GM03348 (cell line): Measurements from ENCODE around the gene MAL.
A peak's percentile ranks its signal among the peaks of the same experiment; 100 is the strongest.
"Not testable (repeated sequence)": the region's sequence is repeated elsewhere in the genome, so short reads cannot be mapped to it uniquely, and the experiment has no call there.

Experiments used
- DNase-seq: peaks from one replicate; pipeline ENCODE4 v3.0.0; 2012; ENCODE audit warnings: low spot score

The MAL gene

DNA sequence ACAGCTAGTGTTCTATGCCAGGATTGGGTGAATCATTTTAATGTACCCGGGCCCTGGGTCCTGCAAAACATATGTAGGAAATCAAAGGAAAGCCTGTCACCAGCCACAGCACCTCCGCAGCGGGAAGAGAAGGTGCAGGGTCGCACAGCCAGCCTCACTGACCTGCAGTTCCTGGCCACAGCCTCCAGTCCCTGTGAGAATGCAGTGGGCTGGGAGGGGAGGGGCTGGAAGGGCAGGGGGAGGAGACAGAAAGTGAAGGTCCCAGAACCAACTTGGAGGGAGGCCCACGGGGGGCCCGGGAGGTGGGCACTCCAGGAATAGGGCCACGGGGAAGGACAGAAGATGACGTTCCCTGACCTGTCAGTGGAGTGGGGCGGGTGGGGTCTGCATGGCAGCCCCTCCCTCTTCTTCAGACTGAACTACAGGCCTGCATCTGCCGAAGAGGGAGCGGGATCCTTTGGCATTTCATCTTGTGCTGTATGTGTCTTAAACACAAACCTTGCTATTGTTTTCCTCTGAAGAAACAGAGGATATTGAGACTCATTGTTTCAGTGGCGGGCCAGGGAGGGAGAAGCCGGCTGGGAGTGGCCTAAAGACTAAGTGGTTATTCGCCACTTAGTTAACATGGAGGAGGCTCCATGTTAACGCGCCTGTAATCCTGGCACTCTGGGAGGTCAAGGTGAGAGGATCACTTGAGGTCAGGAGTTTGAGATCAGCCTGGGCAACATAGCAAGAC, 7.5 kb downstream of the MAL start:
- no peak for DNase-seq

DNA sequence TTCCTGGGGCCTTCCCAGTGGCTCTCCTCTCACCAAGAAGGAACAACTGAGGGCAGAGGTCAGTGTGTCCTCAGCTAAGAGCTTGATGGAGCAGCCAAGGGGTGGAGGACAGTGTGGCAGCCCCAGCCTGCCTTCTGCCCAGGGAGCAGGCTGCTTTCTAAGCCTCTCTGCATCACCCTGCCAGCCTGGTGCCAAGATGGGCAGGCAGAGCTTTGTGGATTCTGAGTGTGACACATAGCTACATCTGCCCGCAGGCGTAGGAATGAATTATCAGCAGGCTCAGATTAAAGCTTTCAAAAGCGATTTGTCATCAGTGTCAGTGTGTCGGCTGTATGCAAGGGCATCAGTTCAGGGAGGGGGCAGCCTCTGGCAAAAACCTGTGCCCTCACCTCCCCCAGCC, 8.7 kb downstream of the MAL start:
- no peak for DNase-seq

DNA sequence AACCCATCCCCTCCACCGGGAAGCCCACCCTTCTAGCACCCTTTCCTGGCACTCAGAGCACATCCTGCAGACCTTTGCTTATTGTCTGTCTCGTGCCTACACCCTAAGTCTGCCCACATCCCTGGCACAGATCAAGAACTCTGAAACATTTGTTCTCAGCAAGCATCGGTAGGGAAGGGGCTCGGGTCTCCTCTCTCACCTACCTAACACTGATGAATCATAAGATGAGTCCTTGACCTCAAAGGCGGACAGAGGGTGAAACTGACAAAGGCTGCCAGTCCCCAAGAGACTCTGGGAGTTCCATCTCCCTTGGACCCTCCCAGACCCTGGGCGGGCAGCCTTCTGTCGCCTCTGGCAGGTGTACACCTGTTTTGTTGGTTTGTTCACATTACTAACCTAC, 9.3 kb downstream of the MAL start:
- DNase-seq: no peak

DNA sequence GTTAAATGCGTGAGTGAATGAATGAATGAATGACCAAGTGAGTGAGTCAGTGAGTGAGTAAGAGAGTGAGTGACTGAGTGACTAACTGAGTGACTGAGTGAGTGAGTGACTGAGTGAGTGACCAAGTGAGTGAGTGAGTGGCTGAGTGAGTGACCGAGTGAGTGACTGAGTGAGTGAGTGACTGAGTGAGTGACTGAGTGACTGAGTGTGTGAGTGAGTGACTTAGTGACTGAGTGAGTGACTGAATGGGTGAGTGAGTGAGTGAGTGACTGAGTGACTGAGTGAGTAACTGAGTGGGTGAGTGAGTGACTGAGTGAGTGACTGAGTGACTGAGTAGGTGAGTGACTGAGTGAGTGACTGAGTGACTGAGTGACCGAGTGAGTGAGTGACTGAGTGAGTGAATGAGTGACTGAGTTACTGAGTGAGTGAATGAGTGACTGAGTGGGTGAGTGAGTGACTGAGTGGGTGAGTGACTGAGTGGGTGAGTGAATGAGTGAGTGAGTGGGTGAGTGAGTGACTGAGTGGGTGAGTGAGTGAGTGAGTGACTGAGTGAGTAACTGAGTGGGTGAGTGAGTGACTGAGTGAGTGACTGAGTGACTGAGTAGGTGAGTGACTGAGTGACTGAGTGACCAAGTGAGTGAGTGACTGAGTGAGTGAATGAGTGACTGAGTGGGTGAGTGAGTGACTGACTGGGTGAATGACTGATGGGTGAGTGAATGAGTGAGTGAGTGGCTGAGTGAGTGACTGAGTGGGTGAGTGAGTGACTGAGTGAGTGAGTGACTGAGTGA, 11.3 kb downstream of the MAL start:
- DNase-seq: no peak

DNA sequence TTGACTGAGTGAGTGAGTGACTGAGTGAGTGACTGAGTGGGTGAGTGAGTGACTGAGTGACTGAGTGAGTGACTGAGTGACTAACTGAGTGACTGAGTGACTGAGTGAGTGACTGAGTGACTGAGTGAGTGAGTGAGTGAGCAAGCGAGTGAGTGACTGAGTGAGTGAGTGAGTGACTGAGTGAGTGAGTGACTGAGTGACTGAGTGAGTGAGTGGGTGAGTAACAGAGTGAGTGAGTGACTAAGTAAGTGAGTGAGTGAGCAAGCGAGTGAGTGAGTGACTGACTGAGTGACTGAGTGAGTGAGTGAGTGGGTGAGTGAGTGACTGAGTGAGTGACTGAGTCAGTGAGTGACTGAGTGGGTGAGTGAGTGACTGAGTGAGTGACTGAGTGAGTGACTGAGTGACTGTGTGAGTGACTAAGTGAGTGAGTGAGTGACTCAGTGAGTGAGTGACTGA, 11.9 kb downstream of the MAL start:
- no peak for DNase-seq

DNA sequence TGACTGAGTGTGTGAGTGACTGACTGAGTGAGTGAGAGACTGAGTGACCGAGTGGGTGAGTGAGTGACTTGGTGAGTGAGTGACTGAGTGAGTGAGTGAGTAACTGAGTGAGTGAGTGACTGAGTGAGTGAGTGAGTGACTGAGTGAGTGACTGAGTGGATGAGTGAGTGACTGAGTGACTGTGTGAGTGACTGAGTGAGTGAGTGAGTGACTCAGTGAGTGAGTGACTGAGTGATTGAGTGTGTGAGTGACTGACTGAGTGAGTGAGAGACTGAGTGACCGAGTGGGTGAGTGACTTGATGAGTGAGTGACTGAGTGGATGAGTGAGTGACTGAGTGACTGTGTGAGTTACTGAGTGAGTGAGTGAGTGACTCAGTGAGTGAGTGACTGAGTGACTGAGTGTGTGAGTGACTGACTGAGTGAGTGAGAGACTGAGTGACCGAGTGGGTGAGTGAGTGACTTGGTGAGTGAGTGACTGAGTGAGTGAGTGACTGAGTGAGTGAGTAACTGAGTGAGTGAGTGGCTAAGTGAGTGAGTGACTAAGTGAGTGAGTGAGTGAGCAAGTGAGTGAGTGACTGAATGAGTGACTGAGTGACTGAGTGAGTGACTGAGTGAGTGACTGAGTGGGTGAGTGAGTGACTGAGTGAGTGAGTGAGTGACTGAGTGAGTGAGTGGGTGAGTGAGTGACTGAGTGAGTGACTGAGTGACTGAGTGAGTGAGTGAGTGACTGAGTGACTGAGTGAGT, 12.5 kb downstream of the MAL start:
- not testable (repeated sequence) for DNase-seq

DNA sequence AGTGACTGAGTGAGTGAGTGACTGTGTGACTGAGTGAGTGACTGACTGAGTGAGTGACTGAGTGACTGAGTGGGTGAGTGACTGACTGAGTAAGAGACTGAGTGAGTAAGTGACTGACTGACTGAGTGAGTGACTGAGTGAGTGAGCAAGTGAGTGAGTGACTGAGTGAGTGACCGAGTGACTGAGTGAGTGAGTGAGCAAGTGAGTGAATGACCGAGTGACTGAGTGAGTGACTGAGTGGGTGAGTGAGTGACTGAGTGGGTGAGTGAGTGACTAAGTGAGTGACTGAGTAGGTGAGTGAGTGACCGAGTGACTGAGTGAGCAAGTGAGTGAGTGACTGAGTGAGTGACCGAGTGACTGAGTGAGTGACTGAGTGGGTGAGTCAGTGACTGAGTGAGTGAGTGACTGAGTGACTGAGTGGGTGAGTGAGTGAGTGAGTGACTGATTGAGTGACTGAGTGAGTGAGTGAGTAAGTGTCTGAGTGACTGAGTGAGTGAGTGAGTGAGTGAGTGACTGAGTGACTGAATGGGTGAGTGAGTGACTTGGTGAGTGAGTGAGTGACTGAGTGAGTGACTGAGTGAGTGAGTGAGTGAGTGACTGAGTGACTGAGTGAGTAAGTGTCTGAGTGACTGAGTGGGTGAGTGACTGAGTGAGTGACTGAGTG, 13.3 kb downstream of the MAL start:
- DNase-seq: no peak

DNA sequence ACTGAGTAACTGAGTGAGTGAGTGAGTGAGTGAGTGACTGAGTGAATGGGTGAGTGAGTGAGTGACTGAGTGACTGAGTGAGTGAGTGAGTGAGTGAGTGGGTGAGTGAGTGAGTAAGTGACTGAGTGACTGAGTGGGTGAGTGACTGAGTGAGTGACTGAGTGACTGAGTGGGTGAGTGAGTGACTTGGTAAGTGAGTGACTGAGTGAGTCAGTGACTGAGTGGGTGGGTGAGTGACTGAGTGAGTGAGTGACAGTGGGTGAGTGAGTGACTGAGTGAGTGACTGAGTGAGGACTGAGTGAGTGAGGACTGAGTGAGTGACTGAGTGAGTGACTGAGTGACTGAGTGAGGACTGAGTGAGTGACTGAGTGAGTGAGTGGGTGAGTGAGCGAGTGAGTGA, 13.9 kb downstream of the MAL start:
- DNase-seq: no peak

DNA sequence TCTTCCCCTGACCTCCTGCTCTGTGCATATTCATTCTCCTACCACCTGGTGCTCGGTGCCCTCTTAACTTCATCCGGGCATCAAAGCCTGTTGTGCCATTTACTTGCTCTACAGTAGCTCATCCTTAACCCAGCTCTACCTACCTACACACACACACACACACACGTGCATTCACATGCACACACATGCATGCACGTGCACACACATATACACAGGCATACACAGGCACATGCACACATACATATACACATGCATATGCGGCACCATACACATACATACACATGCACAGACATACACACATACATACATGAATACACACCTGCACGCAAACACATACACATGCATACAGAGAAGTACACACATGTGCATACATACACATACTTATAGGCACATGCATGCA, 14.5 kb downstream of the MAL start:
- DNase-seq: no peak

DNA sequence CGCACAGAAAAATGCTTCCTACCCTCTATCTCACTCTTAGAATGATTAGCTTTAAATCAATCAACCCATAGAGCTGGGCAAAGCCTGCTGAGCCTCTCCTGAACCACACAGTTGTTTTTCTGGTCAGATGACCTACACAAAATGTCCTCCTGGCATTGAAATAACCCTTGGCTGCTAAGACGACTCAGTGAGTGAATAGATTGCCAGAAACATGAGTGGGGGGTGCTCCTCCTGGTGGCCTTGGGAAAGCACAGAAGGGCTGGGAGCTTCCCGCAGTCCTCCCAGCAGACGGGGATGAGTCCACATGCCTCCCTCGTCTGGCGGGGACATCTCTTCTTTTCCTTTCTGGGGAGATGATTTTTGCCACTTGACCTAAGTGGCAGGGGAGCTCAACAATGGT, 14.9 kb downstream of the MAL start:
- no peak for DNase-seq

DNA sequence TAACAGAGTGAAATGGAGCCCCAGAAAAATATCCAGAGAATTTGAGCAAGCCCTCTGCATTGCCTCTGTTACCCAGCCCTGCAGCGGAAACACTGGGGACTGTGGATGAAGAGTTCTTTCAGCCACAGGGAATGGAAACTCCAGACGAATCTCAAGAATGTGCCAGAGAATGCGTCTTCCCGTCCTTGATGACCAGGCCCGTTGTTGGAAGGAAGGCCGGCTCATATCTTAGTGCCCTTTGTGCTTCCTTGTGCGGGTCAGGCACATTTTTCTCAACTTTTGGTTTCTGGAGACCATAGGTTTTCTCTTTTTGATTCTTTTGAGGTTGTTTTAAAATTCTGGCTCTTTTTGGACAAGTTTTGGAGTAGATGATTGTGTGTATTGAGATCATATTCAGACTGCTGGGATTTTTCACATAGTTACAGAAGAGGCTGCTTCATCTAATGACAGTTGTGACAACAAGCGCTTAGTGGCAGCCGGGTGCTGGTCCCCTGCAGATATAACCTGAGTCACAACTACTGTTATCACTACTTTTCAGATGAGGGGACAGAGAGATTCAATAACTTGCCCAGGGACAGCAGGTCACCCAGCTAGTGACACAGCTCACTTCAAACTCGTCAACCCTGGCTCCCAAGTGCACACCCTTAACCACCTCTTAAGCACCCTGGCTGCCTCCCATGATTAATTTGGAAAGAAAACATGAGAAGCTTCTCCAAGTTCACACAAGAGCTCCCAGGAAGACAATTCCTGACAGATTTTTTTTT, 15.7 kb downstream of the MAL start:
- DNase-seq: no peak

DNA sequence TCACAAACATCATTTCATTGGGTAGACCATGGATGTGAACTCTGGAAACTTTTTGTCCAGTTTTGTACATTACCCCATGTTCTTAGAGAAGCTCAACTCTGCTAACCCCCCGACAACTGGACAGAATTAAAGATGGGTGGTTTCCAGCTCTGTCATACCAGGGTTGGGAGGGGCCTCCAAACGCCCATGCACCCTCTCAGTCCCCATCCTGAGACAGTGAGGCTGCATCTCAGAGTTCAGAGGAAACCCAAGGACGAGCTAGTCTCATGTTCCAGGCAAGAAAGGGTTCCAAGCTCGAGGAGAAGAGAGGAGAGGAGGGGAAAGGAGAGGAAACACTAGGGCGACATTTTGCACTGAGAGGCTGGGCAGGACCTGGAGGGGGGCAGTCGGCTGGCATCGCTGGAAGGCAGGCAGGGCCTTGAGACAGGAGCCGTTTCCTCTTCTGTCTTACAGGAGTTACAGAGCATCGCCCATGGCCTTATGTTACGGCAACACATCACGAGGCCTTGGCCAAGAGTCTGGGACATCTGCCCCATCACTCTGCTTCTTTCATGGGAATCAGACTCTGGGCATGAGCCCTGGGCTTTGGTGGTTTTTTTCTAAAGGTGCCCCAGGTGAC, 16.4 kb downstream of the MAL start:
- DNase-seq: no peak

DNA sequence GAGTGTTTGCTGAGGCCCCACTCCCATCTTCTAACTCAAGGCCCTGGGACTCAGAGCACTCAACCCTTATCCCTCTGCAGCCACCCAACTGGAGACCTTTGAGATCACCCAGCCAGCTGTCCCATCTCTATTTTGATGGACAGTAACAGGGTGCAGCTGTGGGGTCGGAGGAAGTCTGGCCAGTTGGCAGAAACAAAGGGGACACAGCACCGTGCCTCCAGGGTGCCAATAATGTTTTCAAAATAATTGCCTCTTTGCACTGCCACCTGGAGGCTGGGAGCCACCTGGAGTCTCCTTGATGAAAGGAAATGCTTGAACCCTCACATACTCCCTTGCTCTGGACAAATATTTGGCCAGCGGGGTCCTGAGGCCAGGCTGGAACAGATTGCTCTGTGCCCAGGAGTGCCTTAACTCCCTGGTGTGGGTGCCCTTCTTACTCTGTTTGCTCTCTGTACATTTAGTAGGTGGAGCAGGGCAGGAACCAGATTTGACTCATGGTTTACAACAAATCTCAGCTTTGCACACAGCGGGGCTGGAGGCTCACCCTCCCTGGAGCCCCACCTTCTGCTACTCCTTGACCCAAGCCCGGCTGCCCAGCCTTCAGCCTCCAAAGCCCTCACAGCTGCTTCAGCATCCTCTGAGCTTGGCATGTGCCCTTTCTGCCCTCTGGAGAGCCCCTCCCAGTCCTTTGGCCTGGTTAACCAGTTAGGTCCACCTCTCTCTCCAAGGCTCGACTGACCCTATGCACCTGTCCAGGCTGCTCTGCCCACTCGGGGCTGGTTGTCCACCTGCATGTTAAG, 17.2 kb downstream of the MAL start:
- DNase-seq: no peak

DNA sequence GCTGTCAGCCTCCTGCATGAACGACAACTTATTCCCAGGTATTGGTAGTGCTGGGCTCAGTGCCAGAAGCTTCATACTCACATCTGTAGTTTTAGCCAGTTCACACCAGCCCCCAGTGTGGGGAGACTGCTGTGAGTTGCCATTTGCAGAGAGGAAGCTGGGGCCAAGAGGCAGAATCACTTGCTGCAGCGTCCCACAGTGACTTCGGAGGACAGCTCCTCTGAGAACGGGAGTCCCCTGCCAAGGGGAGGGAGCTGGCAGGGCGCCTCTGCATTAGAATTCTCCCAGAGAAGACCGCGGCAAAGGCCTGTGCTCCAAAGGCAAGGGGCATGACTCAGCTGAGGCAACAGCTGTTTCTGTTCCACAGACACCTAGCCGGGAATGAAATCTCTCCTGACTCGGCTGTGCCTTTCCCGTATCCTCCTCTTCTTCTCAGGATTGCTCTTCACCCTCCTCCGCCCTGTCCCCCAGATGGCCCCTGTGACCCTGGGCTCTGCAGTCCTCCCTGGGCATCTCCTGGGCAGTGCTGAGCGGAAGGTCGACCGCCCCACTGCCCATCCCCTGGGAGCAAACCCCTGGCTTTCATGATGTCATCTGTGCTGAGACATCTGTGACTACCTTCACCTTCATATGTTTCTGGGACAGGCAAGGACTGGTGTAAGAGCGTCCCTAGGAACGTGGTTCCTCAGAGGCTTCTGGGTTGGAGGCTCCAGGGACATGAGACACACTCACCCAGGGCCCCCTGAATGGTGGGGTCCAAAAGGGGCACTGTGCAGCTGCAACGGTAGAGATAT, 18.0 kb downstream of the MAL start:
- peak; percentile 87 for DNase-seq

DNA sequence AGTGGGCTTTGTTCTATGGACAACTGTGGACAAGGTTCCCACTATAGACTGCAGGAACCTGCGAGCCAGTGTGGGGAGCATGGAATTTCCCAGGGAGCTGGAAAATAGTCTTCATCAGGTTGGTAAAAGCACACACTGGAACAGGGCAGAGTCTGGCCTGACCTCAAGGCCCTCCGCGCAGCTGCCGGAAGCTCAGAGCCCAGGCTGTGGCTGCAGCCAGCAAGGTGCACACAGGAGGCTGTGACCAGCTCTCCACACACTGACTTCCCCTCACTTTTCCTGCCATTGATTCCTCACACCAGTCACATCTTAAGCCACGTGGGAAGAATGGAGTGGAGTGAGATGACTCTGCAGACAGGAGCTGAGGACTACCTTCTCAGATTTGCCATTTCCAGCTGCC, 19.1 kb downstream of the MAL start:
- DNase-seq: no peak

DNA sequence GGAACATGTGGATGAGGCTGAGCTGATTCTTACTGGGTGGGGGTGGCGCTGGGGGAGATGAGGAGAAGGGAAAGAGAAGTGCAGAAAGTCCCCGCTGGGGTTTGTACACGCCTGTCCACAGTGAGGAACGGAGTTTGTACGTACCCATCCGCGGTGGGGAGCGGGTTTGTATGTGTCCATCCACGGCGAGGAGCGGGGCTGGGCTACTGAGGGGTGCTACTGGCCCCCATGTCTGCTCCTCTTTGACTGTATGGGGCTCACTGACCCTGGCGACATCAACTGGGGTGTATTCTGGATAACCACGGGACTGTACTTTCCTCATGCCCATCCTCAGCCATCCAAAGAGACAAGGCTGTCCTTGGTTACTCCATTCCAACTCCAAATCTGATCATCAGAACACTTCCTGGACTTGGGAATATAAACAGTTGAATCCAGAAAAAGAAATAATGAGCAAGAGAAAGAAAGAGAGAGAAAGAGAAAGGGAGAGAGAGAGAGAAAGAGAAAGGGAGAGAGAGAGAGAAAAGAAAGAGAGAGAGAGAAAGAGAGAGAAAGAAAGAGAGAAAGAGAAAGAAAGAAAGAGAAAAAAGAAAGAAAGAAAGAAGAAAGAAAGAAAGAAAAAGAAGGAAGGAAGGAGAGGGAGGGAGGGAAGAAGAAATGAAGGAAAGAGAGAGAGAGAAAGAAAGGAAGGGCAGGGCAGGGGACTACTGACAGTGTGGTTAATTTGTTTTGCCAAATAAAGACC, 21.0 kb downstream of the MAL start:
- DNase-seq: no peak

DNA sequence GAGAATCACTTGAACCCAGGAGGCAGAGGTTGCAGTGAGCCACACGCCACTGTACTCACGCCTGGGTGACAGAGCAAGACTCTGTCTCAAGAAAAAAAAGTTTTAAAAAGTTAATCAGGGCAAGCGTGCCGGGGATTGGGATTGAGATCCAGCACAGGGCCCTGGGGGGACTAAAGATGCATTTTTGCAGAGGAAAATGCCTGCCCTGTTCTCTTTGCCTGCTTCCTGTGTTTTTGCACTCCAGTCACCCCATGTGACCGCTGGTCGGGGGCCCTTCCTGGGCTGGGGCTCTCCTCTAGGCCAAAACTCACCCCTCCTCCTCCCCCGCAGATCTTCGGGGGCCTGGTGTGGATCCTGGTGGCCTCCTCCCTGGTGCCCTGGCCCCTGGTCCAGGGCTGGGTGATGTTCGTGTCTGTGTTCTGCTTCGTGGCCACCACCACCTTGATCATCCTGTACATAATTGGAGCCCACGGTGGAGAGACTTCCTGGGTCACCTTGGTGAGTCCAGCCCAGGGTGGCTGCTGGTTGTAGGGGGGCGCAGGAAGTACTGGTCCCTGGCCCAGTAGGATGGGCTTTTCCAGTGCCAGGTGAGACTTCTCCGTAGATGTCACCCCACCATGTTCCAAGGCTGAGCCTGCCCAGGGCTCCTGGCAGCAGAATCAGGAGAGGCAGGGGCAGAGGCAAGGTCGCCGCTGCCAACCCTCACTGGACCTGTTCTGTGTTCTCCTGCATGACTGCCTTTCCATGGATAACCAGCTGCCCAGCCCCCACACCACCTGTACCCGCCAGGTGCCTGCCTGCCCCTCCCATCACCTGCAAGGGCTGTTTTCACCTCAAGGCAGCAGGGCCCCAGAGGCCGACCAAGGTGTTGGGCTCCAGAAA, 22.4 kb downstream of the MAL start:
- DNase-seq: no peak
